Globus pallidus (tissue), 1 donor: ENCODE measurements around the gene CFAP410.
A peak's percentile ranks its signal among the peaks of the same experiment; 100 is the strongest.

ENCODE experiments used
- DNase-seq: peaks from one replicate; pipeline ENCODE4 v3.0.0-alpha.2; 2015; ENCODE audit warnings: low spot score

Gene CFAP410

GRCh38 chr21:44338971-44339910 lies at the start of gene CFAP410:
Gene CFAP410, minus strand, starts transcription at chr21:44339390. Its CDS starts 196 bp downstream, at chr21:44339194.
- DNase-seq: peak; percentile 95

GRCh38 chr21:44384968-44385367 lies 45.8 kb upstream of the CFAP410 start:
- no peak for DNase-seq

- no peak for DNase-seq
Measured at GRCh38 chr21:44383216-44383615, 44.0 kb upstream of the CFAP410 start.

GRCh38 chr21:44382536-44382935 lies 43.3 kb upstream of the CFAP410 start:
- DNase-seq: no peak

GRCh38 chr21:44381874-44382273 lies 42.7 kb upstream of the CFAP410 start:
- no peak for DNase-seq

GRCh38 chr21:44380876-44381275 lies 41.7 kb upstream of the CFAP410 start:
- DNase-seq: no peak

- no peak for DNase-seq
Measured at GRCh38 chr21:44379991-44380865, 41.0 kb upstream of the CFAP410 start.

GRCh38 chr21:44379515-44379848 lies 40.3 kb upstream of the CFAP410 start:
- DNase-seq: no peak

GRCh38 chr21:44378646-44379514 lies 39.7 kb upstream of the CFAP410 start:
- DNase-seq: no peak

GRCh38 chr21:44377922-44378645 lies 38.9 kb upstream of the CFAP410 start:
- DNase-seq: no peak

- DNase-seq: no peak
Measured at GRCh38 chr21:44377201-44377921, 38.2 kb upstream of the CFAP410 start.

GRCh38 chr21:44376606-44377005 lies 37.4 kb upstream of the CFAP410 start:
- DNase-seq: no peak

GRCh38 chr21:44375761-44376241 lies 36.6 kb upstream of the CFAP410 start:
- no peak for DNase-seq

- DNase-seq: peak; percentile 11
Measured at GRCh38 chr21:44375281-44375651, 36.1 kb upstream of the CFAP410 start.

GRCh38 chr21:44374601-44375280 lies 35.6 kb upstream of the CFAP410 start:
- no peak for DNase-seq

- no peak for DNase-seq
Measured at GRCh38 chr21:44372616-44373015, 33.4 kb upstream of the CFAP410 start.

GRCh38 chr21:44371596-44371995 lies 32.4 kb upstream of the CFAP410 start:
- DNase-seq: no peak

GRCh38 chr21:44370786-44371410 lies 31.7 kb upstream of the CFAP410 start:
- DNase-seq: no peak

- no peak for DNase-seq
Measured at GRCh38 chr21:44370027-44370735, 31.0 kb upstream of the CFAP410 start.
